HG03342 (cell line): ENCODE results near the gene KLHL29.
"Not testable (repeated sequence)": the region's sequence is repeated elsewhere in the genome, so short reads cannot be mapped to it uniquely, and the experiment has no call there.

Experiments used
- ATAC-seq: cut with Tn5 transposase; IDR thresholded peaks from one replicate; pipeline ENCODE4 v1.9.1; 2021; ENCODE audit warnings: mild to moderate bottlenecking, moderate library complexity; ENCODE audit not compliant: unreplicated experiment

The KLHL29 gene

DNA sequence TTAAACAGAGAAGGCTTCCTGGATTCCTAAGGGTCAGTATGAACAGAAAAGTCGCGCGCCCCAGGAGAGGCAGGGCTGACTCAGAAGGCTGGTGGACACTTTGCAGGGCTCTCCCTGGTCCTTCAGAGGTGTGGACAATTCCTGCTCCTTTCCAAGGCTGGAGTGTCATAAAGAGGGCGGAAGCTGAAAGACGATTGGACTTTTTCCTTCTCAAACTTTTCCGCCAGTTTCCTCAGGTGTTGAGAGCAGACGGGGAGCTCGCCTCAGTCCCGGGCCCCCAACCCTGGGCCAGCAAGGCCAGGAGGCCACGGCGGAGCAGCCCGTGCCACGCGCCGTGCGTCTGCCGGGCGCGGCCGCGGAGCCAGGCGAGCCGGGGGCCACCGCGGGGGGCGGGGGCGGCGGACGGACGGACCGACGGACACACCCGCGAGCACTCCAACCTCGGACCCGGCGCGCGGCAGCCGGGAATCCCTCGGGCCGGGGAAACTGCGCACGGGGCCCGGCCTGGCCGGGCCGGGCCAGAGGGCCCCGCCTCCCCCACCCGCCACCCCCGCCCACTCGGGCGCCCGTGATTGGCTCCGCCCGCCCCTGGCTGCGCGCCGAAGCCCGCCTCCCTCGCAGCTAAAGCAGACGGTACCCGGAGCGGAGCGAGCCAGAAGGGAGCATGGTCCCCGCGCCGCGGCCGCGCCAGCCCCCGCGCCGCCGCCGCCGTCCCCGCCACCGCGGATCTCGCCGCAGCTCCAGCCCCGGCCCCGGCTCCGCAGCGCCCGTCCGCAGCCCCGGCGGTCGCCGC, at the start of gene KLHL29:
Gene KLHL29, plus strand, starts transcription at position 629 of the 793 bp plus-strand sequence. CDS start 177,018 bp downstream, outside the sequence.
- ATAC-seq, result peak; percentile 51

DNA sequence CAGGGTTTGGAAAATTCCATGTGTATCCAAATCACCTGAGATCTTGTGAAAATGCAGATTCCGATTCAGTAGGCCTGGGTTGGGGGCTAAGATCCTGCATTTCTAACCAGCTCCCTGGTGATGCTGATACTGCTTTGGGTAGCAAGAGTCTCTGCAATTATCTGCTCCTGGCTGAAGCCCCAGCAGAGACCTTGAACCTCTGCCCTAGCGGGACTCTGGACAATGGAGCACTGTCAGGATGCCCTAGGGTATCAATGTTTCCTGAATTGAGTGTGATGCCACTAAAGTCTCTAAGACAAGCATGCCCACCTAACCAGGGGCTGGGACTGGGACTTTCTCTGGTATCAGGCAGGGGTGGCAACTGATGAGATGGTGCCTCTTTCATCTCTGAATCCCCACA, 49.4 kb upstream of the KLHL29 start:
- no peak for ATAC-seq

- ATAC-seq, result no peak
Measured at GRCh38 chr2:23342075-23342474, 42.9 kb upstream of the KLHL29 start.

GRCh38 chr2:23346029-23346428, 39.0 kb upstream of the KLHL29 start:
- ATAC-seq, result no peak

DNA sequence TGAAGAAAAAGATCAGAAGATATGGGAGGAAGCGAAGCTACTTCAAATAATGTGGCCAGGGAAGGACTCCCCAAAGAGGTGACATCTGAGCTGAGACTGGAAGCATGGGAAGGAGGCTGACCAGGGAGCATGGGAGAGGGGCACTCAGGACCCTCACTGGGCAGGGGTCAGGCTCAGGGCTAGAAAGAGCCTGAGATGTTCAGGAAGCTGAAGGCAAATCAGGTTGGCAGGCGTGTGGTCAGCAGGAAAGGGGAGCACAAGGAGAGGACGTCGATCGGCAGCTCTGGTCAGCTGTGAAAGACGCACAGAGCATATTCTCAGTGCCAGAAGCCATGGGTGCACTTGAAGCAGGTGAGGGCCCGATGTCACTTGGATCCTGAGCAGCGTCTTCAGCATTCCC, 38.2 kb upstream of the KLHL29 start:
- ATAC-seq, result no peak

- no peak for ATAC-seq
Measured at GRCh38 chr2:23347471-23348092, 37.4 kb upstream of the KLHL29 start.

DNA sequence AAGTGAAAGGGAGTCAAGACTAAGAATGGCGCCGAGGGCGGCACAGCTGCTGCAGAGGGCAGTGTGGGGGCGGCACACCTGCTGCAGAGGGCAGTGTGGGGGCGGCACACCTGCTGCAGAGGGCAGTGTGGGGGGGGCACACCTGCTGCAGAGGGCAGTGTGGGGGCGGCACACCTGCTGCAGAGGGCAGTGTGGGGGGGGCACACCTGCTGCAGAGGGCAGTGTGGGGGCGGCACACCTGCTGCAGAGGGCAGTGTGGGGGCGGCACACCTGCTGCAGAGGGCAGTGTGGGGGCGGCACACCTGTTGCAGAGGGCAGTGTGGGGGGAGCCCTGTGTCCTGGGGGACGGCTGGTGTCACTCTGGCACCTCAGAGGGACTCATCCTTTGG, 36.9 kb upstream of the KLHL29 start:
- ATAC-seq, result not testable (repeated sequence)

GRCh38 chr2:23349508-23349907, 35.5 kb upstream of the KLHL29 start:
- no peak for ATAC-seq

- no peak for ATAC-seq
Measured at GRCh38 chr2:23350041-23350791, 34.8 kb upstream of the KLHL29 start.

- ATAC-seq, result no peak
Measured at GRCh38 chr2:23350792-23351355, 34.1 kb upstream of the KLHL29 start.

DNA sequence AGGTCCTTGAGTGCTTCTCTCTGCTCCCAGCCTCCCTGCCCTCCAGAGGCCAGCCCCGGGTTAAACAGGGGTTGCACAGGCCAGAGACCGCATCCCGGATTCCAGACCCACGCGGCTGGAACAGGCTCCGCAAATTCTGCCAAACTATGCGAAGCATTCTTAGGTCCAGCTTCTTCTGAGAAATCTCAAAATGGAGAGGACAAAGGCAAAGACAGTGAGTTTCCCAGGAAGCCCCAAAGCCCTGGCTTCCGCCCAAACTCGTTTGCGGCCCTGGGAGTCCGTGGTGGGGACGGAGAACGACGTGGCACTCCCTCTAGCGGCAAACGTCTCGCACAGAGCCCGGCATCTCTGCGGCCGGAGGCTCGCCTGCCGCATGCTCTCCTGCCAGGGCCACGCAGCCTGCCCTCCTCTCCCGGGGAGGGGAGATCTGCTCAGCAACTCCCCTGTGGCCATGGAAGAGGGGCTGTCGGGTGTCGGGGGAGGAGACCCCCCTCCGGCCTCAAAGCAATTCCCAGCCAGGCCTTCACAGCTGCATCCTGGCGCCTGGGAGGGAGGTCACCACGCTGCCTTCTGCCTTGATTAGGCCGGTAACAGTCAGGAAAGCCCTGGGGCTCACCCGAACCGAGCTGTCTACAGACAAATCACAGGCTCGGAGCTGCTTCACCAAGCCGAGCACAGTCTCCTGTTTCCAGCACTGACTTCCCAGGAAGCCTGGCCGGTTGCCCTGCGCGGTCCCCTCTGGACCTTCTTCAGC, 33.4 kb upstream of the KLHL29 start:
- ATAC-seq, result peak; percentile 95

- ATAC-seq, result no peak
Measured at GRCh38 chr2:23354554-23354953, 30.4 kb upstream of the KLHL29 start.

GRCh38 chr2:23355001-23355400, 30.0 kb upstream of the KLHL29 start:
- no peak for ATAC-seq

DNA sequence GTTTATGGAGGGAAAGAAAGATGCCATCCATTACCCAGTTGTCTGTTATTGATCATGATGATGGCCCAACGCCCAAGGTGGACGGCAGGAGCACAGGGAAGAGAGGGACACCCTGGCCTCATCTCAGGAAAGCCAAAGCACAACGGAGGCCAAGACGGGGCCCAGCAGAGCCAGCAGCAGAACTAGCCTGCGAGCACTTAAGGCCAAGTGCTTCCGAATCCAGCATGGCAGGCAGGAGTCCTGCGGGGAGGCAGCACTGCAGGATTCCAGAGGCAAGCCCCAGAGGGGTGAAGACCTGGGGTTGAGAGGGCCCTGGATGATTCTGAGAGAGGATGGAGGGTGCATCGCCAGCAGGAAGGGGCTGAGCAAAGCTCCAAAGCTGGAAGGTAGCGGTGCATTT, 28.3 kb upstream of the KLHL29 start:
- ATAC-seq, result no peak

- no peak for ATAC-seq
Measured at GRCh38 chr2:23359631-23360567, 25.1 kb upstream of the KLHL29 start.

GRCh38 chr2:23360571-23361125, 24.3 kb upstream of the KLHL29 start:
- no peak for ATAC-seq

- ATAC-seq, result no peak
Measured at GRCh38 chr2:23361152-23361551, 23.8 kb upstream of the KLHL29 start.

DNA sequence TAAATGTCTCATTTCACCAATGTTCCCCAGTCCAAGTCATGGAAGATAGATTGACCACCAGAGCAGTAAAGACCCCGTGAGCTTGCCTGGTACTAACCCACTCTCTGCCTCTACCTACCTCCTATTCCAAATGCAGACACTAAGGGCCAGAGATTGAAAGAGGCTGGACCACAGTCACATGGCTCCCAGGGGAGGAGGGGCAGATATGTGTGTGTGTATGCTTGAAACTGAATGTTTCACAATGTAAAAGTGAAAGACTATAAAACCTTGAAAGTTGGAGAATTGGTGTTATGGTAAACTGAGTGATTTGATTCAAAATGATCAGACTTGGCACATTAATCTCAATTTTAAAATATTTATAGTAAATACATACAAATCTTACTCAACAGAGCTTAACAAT, 21.7 kb upstream of the KLHL29 start:
- ATAC-seq, result no peak

GRCh38 chr2:23363831-23364230, 21.1 kb upstream of the KLHL29 start:
- ATAC-seq, result no peak
